Stimulated activated CD4-positive, alpha-beta T cell treated with anti-CD3 and anti-CD28 coated beads, Interleukin-1b, Interleukin-23, amount 100 ng/mL, for 24 hours (primary cell): ENCODE results near the gene KRTAP2-4.
"Not testable (repeated sequence)": the region's sequence is repeated elsewhere in the genome, so short reads cannot be mapped to it uniquely, and the experiment has no call there.

ENCODE experiments used
- DNase-seq, 4 experiments: peaks; one replicate each; pipeline ENCODE4 v3.0.0-alpha.2; 2020; ENCODE audit warnings: low read depth in 4 of 4, low spot score in 1 of 4

The KRTAP2-4 gene

GRCh38 chr17:41037853-41038350, 27.8 kb downstream of the KRTAP2-4 start:
- no peak for DNase-seq

GRCh38 chr17:41034346-41034935, 31.2 kb downstream of the KRTAP2-4 start, which contains the start of gene KRTAP1-3:
Gene KRTAP1-3 (minus strand): TSS chr17:41034874. CDS start chr17:41034821, 53 bp downstream.
- DNase-seq, result not testable (repeated sequence)

- no peak for DNase-seq
These were observed 35.9 kb downstream of the KRTAP2-4 start, which contains the start of gene KRTAP1-4 for GRCh38 chr17:41029633-41030245. Gene KRTAP1-4 (minus strand): TSS chr17:41030195. CDS start chr17:41030078, 117 bp downstream.

GRCh38 chr17:41026715-41027471, 38.8 kb downstream of the KRTAP2-4 start, which contains the start of gene KRTAP1-5:
Gene KRTAP1-5 (minus strand): TSS chr17:41027208. CDS start chr17:41027155, 53 bp downstream.
- no peak for DNase-seq

GRCh38 chr17:41024697-41025096, 41.0 kb downstream of the KRTAP2-4 start:
- no peak for DNase-seq

GRCh38 chr17:41020336-41020735, 45.3 kb downstream of the KRTAP2-4 start:
- DNase-seq, result no peak

- DNase-seq, result no peak
These were observed 46.3 kb downstream of the KRTAP2-4 start for GRCh38 chr17:41019415-41019814.

- DNase-seq, result no peak
These were observed 47.1 kb downstream of the KRTAP2-4 start for GRCh38 chr17:41018541-41018940.

GRCh38 chr17:41016578-41017215, 49.0 kb downstream of the KRTAP2-4 start:
- no peak for DNase-seq

GRCh38 chr17:41015454-41015853, 50.2 kb downstream of the KRTAP2-4 start:
- no peak for DNase-seq
